ENCODE measurements around the gene PEMT.

GRCh38 chr17:17545031-17545820 is 46.3 kb downstream of the PEMT start:
- TF ChIP-seq EZH2 (IDR thresholded peaks at IDR 0.05) (no peak), POLR2AphosphoS5 (IDR thresholded peaks at IDR 0.05; ENCODE audit: borderline replicate concordance, low read depth, low read length) (no peak)

All from SK-N-MC (cell line).